ENCODE measurements around the gene THTPA. TPM values are rescaled to one million over a fixed set of nuclear protein-coding genes. Genes with fewer than 3 reads are reported as not detected.

The THTPA gene
- total and polyA plus RNA-seq, 2 of the 13 experiments (the other 11 are each of a cell fraction or from before 2014, with no cell fraction given), result 7.4 to 8.7 TPM

DNA sequence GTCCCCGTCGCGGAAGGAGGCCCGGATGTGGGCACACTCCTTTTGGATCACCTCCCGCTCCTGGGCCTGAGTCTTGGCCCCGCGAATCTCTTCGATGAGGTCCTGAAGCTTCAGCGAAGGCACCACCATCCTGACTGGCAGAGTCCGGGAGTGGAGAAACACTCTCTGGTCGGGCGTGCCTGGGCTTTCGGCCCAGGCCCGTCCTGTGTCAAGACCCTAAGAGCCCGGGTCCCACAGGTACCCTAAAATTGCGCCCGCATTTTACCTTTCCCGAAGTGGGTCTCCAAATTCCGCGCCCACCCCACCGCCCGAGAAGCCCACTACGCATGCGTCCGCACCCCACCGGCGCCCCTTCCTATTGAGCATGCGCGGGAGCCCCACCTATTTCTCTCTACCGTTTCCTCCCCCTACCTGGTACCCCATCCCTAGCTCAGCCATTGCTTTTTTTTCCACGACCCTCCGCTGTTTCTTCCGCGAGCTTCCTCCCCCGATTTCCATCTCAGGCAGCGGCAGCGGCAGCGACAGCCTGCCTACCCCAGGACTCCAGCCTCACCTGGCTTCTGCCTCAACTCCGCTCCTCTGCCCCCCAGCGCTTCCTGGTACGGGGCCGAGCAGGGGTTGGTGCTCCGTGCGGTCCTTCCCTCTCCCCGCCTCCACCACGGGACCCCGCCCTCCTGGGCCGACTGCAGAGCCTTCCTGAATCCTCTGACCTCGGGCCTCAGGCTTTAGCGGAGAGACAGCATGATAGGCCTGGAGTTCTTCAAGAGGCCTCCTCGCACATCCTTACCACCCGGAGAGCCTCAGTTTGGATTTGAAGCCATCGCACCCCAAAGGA is 11.3 kb downstream of the THTPA start, which contains the start of gene AP1G2 (continued):
- 0 out of 2 replicates have a peak, but pooled peaks have one; percentile 18 for TF ChIP-seq LRRFIP1 (CRISPR knock-in tag; conservative IDR thresholded peaks at IDR 0.05)
- peak; percentile 47 for TF ChIP-seq BHLHE40 (IDR thresholded peaks at IDR 0.05; ENCODE audit: low read length)
- no peak for TF ChIP-seq BCLAF1 (IDR thresholded peaks at IDR 0.05)
- peak; percentile 96 for TF ChIP-seq ZNF546 (CRISPR knock-in tag; conservative IDR thresholded peaks at IDR 0.05)
- no peak; the same call in 1 of the 2 replicates for TF ChIP-seq ZNF44 (CRISPR knock-in tag; IDR thresholded peaks at IDR 0.05)
- TF ChIP-seq ADNP (CRISPR knock-in tag; IDR thresholded peaks at IDR 0.05), result no peak
- no peak; the same call in 1 of the 2 replicates for TF ChIP-seq ZNF101 (CRISPR knock-in tag; IDR thresholded peaks at IDR 0.05; ENCODE audit: borderline replicate concordance, low read depth)
- no peak; the same call in none of the 2 replicates for TF ChIP-seq PAWR (CRISPR knock-in tag; IDR thresholded peaks at IDR 0.05; ENCODE audit: borderline replicate concordance)
- no peak for TF ChIP-seq CBX2 (IDR thresholded peaks at IDR 0.05; ENCODE audit: low read depth, low read length)
- no peak for TF ChIP-seq CBX2 (CRISPR knock-in tag; IDR thresholded peaks at IDR 0.05; ENCODE audit: low read depth)
- peak; percentile 78; the same call in 1 of the 2 replicates for TF ChIP-seq ZNF383 (CRISPR knock-in tag; IDR thresholded peaks at IDR 0.05; ENCODE audit: borderline replicate concordance)
- peak; percentile 98; the same call in 1 of the 2 replicates for TF ChIP-seq GLI4 (CRISPR knock-in tag; IDR thresholded peaks at IDR 0.05; ENCODE audit: borderline replicate concordance)
- no peak; the same call in 1 of the 2 replicates for TF ChIP-seq ZNF329 (CRISPR knock-in tag; IDR thresholded peaks at IDR 0.05; ENCODE audit: low read depth)
- TF ChIP-seq ZNF276 (CRISPR knock-in tag; IDR thresholded peaks at IDR 0.05; ENCODE audit: low read depth), result peak; percentile 97
- TF ChIP-seq, protein P1, sequence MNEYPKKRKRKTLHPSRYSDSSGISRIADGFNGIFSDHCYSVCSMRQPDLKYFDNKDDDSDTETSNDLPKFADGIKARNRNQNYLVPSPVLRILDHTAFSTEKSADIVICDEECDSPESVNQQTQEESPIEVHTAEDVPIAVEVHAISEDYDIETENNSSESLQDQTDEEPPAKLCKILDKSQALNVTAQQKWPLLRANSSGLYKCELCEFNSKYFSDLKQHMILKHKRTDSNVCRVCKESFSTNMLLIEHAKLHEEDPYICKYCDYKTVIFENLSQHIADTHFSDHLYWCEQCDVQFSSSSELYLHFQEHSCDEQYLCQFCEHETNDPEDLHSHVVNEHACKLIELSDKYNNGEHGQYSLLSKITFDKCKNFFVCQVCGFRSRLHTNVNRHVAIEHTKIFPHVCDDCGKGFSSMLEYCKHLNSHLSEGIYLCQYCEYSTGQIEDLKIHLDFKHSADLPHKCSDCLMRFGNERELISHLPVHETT (CRISPR knock-in tag; conservative IDR thresholded peaks at IDR 0.05), result peak; percentile 84; the same call in 1 of the 2 replicates
- peak; percentile 43 for TF ChIP-seq ARID3A (IDR thresholded peaks at IDR 0.05; ENCODE audit: low read depth, low read length)

Data from HepG2 (cell line).